C1 segment of cervical spinal cord (tissue), 14 donors: ENCODE data around the gene SLC16A9.
"Not testable (repeated sequence)": the region's sequence is repeated elsewhere in the genome, so short reads cannot be mapped to it uniquely, and the experiment has no call there.

Experiments used
- DNase-seq, 14 donors: peaks; one replicate each; lab custom pipeline; 2025; lab: John Stamatoyannopoulos, UW

The SLC16A9 gene

GRCh38 chr10:59709395-59710125 lies at the start of gene SLC16A9:
SLC16A9 (minus strand) TSS chr10:59709850; CDS start chr10:59684291, 25,559 bp downstream.
- peak in 12 of 14 donors; percentile 37 to 92 (median 77) for DNase-seq

- no peak for DNase-seq
Observed at GRCh38 chr10:59757966-59758365, 48.3 kb upstream of the SLC16A9 start.

- no peak for DNase-seq
Observed at GRCh38 chr10:59754951-59755350, 45.3 kb upstream of the SLC16A9 start.

DNA sequence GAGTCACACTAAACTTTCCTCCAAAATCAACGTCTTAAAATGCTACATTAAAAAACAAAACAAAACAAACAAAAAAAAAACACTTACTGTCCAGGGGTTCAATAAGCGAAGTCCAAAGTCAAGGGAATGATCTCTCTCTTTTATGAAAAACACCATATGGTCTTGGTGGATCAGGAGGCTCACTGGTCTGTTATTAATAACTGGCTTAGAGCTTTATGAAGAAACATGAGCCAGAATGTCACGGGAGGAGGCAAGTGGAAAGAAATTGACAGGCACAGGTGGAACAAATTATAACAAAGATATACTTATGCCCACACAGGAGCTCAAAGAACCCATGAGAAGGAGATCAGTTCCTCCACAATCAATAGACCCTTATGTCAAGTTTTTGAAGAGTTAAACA lies 43.6 kb upstream of the SLC16A9 start, which contains the start of gene MRLN:
Gene MRLN (minus strand): TSS at position 189 of the 400 bp plus-strand sequence.
- DNase-seq: peak in 1 of 14 donors; percentile 90

GRCh38 chr10:59752278-59752940 lies 42.8 kb upstream of the SLC16A9 start:
- DNase-seq: peak in 1 of 14 donors; percentile 77

DNA sequence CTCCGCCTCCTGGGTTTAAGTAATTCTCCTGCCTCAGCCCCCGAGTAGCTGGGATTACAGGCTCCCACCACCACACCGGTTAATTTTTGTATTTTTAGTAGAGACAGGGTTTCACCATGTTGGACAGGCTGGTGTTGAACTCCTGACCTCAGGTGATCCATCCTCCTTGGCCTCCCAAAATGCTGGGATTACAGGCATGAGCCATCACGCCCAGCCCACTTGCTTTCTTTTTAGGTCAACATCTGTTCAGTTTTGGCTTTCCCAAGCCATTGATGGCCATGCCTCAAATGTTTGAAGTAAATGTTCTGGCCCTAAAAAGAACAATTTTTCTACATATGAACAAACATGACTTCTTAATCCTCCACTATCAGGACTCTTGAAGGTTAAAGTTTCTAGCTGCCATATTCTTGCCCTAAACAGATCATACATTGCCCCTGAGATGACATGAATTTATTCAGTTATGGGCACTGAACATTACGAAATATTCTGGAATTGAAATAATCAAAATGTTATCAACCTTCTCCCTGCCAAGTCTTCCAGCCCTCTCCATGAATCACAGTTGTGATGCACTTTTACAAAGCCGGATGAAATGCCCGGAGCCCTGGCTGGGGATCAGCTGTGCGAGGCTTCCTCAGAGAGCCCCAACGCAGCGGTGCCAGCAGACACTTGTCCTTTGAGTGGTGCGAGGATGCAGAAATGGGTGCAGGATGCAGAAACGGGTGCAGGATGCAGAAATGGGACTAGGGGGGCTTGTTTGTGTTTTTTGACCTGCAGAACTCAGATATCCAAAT lies 40.7 kb upstream of the SLC16A9 start:
- peak in 2 of 14 donors; percentile 9 to 75 for DNase-seq

DNA sequence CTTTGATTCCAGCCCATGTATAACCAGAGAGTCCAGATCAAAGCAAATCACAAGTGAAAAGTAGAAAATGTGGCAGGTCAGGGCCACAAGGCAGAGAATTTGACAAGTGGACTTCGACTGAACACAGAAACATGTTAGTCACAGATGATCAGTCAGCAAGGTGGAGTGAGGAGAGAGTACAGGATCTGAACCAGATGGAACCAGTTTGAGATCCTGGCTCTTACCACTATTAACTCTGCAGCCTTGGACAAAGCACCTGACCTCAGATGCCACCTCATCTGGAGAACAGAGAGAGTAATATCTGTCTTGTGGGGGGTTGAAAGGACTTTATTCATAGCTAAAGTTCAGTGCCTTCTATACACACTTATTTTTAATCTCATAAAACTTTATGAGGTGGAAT lies 39.2 kb upstream of the SLC16A9 start:
- peak in 1 of 14 donors; percentile 79 for DNase-seq

GRCh38 chr10:59745163-59745650 lies 35.6 kb upstream of the SLC16A9 start:
- no peak for DNase-seq

DNA sequence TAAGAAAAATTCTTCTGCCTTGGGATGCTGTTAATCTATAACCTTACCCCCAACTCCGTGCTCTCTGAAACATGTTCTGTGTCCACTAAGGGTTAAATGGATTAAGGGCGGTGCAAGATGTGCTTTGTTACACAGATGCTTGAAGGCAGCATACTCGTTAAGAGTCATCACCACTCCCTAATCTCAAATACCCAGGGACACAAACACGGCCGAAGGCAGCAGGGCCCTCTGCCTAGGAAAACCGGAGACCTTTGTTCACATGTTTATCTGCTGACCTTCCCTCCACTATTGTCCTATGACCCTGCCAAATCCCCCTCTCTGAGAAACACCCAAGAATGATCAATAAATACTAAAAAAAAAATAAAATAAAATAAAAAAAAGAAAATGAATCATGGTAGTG lies 35.1 kb upstream of the SLC16A9 start:
- DNase-seq: not testable (repeated sequence)

- not testable (repeated sequence) for DNase-seq
Observed at GRCh38 chr10:59744156-59744555, 34.5 kb upstream of the SLC16A9 start.

- no peak for DNase-seq
Observed at GRCh38 chr10:59741583-59741982, 31.9 kb upstream of the SLC16A9 start.

DNA sequence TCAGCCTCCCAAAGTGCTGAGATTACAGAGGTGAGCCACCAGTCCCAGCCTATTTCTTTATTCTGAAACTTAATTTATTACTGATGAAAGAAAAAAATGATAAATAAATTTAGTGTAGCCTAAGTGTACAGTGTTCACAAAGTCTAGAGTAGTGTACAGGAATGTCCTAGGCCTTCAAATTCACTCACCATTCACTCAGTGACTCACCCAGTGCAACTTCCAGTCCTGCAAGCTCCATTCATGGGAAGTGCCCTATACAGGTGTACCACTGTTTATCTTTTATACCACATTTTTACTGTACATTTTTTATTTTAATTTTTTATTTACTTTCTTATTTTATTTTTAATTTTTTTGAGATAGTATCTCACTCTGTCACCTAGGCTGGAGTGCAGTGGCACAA lies 31.4 kb upstream of the SLC16A9 start:
- no peak for DNase-seq

GRCh38 chr10:59736749-59737148 lies 27.1 kb upstream of the SLC16A9 start:
- no peak for DNase-seq

GRCh38 chr10:59735296-59735695 lies 25.6 kb upstream of the SLC16A9 start:
- DNase-seq: no peak

GRCh38 chr10:59734014-59734462 lies 24.4 kb upstream of the SLC16A9 start:
- DNase-seq: no peak

GRCh38 chr10:59733321-59734013 lies 23.8 kb upstream of the SLC16A9 start:
- DNase-seq: not testable (repeated sequence)

GRCh38 chr10:59732849-59733248 lies 23.2 kb upstream of the SLC16A9 start:
- not testable (repeated sequence) for DNase-seq

GRCh38 chr10:59729167-59729566 lies 19.5 kb upstream of the SLC16A9 start:
- DNase-seq: not testable (repeated sequence)

DNA sequence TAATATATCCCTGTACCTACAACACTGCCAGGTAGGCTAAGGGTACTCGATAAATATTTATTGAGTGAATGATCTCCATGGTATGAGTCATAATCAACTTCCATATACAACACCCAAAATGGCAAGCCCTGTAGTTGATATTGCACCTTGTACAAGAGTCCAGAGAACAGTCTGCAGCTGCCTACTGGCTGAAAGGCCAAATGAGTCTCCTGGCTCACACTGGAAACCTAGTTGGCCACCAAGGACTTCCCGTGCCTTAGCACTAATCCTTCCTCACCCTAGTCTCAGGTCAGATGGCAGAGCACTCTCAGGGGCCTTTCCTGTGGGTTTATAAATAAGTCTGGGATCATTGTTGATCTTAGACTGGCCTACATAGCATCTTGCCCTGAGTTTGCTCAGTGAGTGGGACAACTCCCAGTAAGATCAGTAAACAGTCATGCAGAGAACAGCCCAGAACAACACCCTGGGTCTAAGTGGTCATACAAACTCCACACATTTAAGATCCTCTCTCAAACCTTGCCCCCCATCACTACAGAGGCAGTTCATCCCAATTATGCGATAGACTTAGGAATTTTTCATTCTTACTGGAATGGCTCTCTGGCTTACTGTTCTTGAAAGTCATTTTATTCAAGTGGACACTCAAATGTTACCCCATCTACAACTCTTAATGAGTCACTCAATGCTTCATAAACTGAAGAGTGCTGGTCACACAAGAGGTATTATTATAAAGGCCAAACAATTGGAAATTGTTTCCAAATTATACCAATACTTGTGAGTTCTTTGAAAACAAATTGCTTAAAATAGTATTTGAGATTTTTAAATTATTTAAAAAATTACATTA lies 14.7 kb upstream of the SLC16A9 start:
- no peak for DNase-seq

GRCh38 chr10:59720377-59720776 lies 10.7 kb upstream of the SLC16A9 start:
- no peak for DNase-seq
